HUES48 (cell line): ENCODE data around the gene RBBP8NL.

Source experiments
- H3K27ac ChIP-seq: one replicate; pipeline ENCODE4 v1.7.0; 2013; ENCODE audit warnings: low read depth, low read length, inconsistent platforms
- H3K27me3 ChIP-seq: 2 replicates; pipeline ENCODE4 v1.6.1; 2013; ENCODE audit warnings: mild to moderate bottlenecking, low read length; ENCODE audit not compliant: control insufficient read depth, insufficient read depth
- H3K36me3 ChIP-seq: 2 replicates; pipeline ENCODE4 v1.6.1; 2013; ENCODE audit warnings: low read length; ENCODE audit not compliant: control insufficient read depth, insufficient read depth
- H3K4me1 ChIP-seq: 2 replicates; pipeline ENCODE4 v1.6.1; 2013; ENCODE audit warnings: mild to moderate bottlenecking, low read length; ENCODE audit not compliant: control insufficient read depth, insufficient read depth
- H3K4me3 ChIP-seq: 2 replicates; pipeline ENCODE4 v1.5.1; 2013; ENCODE audit warnings: mild to moderate bottlenecking, low read depth, low read length
- H3K9ac ChIP-seq: 2 replicates; pipeline ENCODE4 v1.6.1; 2013; ENCODE audit warnings: mild to moderate bottlenecking, low read depth, low read length, moderate library complexity
- H3K9me3 ChIP-seq: 2 replicates; pipeline ENCODE4 v1.6.1; 2013; ENCODE audit warnings: low read length; ENCODE audit not compliant: control insufficient read depth, insufficient read depth

Gene RBBP8NL

GRCh38 chr20:62470459-62470858 lies 43.1 kb upstream of the RBBP8NL start:
- H3K9me3 ChIP-seq = no peaks in the 10 kb centered on the region
- no peak overlapping the region for H3K9ac ChIP-seq
- H3K36me3 ChIP-seq = no peaks in the 10 kb centered on the region
- no peak overlapping the region for H3K27ac ChIP-seq
- no peak overlapping the region for H3K4me3 ChIP-seq
- H3K27me3 ChIP-seq = peaks cover 42% of the 10 kb centered on the region
- peaks cover 6% of the 10 kb centered on the region; the same call in 1 of the 2 replicates for H3K4me1 ChIP-seq

GRCh38 chr20:62470001-62470400 lies 42.7 kb upstream of the RBBP8NL start:
- Histone ChIP-seq H3K9ac (no peak overlapping the region), H3K9me3 (no peaks in the 10 kb centered on the region), H3K36me3 (no peaks in the 10 kb centered on the region), H3K27ac (no peak overlapping the region), H3K4me1 (peaks cover 6% of the 10 kb centered on the region; the same call in 1 of the 2 replicates), H3K27me3 (peaks cover 37% of the 10 kb centered on the region), H3K4me3 (no peak overlapping the region)

- no peaks in the 10 kb centered on the region for H3K36me3 ChIP-seq
- no peak overlapping the region for H3K9ac ChIP-seq
- peaks cover 30% of the 10 kb centered on the region for H3K27me3 ChIP-seq
- no peak overlapping the region for H3K27ac ChIP-seq
- H3K9me3 ChIP-seq = no peaks in the 10 kb centered on the region
- H3K4me3 ChIP-seq = no peak overlapping the region
- peaks cover 1% of the 10 kb centered on the region; the same call in 1 of the 2 replicates for H3K4me1 ChIP-seq
Measured at GRCh38 chr20:62469352-62469751, 42.0 kb upstream of the RBBP8NL start.

- H3K27me3 ChIP-seq = peaks cover 7% of the 10 kb centered on the region
Measured at GRCh38 chr20:62466806-62467537, 39.6 kb upstream of the RBBP8NL start.

GRCh38 chr20:62466072-62466760 lies 38.9 kb upstream of the RBBP8NL start:
- H3K4me3 ChIP-seq = no peak overlapping the region
- H3K9ac ChIP-seq = no peak overlapping the region
- H3K36me3 ChIP-seq = no peaks in the 10 kb centered on the region
- H3K9me3 ChIP-seq = no peaks in the 10 kb centered on the region
- no peaks in the 10 kb centered on the region for H3K4me1 ChIP-seq
- peaks cover 7% of the 10 kb centered on the region for H3K27me3 ChIP-seq
- no peak overlapping the region for H3K27ac ChIP-seq

More at GRCh38 chr20:62466806-62467537, 39.6 kb upstream of the RBBP8NL start:
- H3K4me1 ChIP-seq = no peaks in the 10 kb centered on the region
- H3K9ac ChIP-seq = no peak overlapping the region
- H3K27ac ChIP-seq = no peak overlapping the region
- no peak overlapping the region for H3K4me3 ChIP-seq
- H3K36me3 ChIP-seq = no peaks in the 10 kb centered on the region
- no peaks in the 10 kb centered on the region for H3K9me3 ChIP-seq

GRCh38 chr20:62464990-62465389 lies 37.7 kb upstream of the RBBP8NL start:
- Histone ChIP-seq H3K9me3 (no peaks in the 10 kb centered on the region), H3K9ac (no peak overlapping the region), H3K4me3 (no peak overlapping the region), H3K27ac (no peak overlapping the region), H3K36me3 (no peaks in the 10 kb centered on the region), H3K27me3 (peaks cover 3% of the 10 kb centered on the region), H3K4me1 (no peaks in the 10 kb centered on the region)

- H3K27ac ChIP-seq = no peak overlapping the region
- H3K9ac ChIP-seq = no peak overlapping the region
- H3K9me3 ChIP-seq = no peaks in the 10 kb centered on the region
- no peak overlapping the region for H3K4me3 ChIP-seq
- no peaks in the 10 kb centered on the region for H3K4me1 ChIP-seq
- H3K36me3 ChIP-seq = no peaks in the 10 kb centered on the region
- H3K27me3 ChIP-seq = no peaks in the 10 kb centered on the region; the same call in 1 of the 2 replicates
Measured at GRCh38 chr20:62464425-62464770, 37.1 kb upstream of the RBBP8NL start.

GRCh38 chr20:62463651-62464424 lies 36.5 kb upstream of the RBBP8NL start:
- Histone ChIP-seq H3K27ac (no peak overlapping the region), H3K36me3 (no peaks in the 10 kb centered on the region), H3K9me3 (no peaks in the 10 kb centered on the region), H3K4me3 (no peak overlapping the region), H3K27me3 (no peaks in the 10 kb centered on the region), H3K4me1 (no peaks in the 10 kb centered on the region), H3K9ac (no peak overlapping the region)

- Histone ChIP-seq H3K36me3 (no peaks in the 10 kb centered on the region), H3K9me3 (no peaks in the 10 kb centered on the region), H3K27ac (no peak overlapping the region), H3K4me1 (no peaks in the 10 kb centered on the region), H3K4me3 (no peak overlapping the region), H3K27me3 (no peaks in the 10 kb centered on the region), H3K9ac (no peak overlapping the region)
Measured at GRCh38 chr20:62462976-62463592, 35.7 kb upstream of the RBBP8NL start.

- Histone ChIP-seq H3K9ac (no peak overlapping the region), H3K27me3 (no peaks in the 10 kb centered on the region), H3K36me3 (no peaks in the 10 kb centered on the region), H3K4me3 (no peak overlapping the region), H3K9me3 (no peaks in the 10 kb centered on the region), H3K27ac (no peak overlapping the region), H3K4me1 (no peaks in the 10 kb centered on the region)
Measured at GRCh38 chr20:62461834-62462233, 34.5 kb upstream of the RBBP8NL start.
